NOMO-1 treated with DMSO at 0.1 percent for 48 hours (cell line): ENCODE results near the gene IL11.

Experiments
- DNase-seq: peaks from one replicate; lab custom pipeline; 2025; ENCODE audit not compliant: unreplicated experiment; lab: John Stamatoyannopoulos, UW

IL11 gene

DNA sequence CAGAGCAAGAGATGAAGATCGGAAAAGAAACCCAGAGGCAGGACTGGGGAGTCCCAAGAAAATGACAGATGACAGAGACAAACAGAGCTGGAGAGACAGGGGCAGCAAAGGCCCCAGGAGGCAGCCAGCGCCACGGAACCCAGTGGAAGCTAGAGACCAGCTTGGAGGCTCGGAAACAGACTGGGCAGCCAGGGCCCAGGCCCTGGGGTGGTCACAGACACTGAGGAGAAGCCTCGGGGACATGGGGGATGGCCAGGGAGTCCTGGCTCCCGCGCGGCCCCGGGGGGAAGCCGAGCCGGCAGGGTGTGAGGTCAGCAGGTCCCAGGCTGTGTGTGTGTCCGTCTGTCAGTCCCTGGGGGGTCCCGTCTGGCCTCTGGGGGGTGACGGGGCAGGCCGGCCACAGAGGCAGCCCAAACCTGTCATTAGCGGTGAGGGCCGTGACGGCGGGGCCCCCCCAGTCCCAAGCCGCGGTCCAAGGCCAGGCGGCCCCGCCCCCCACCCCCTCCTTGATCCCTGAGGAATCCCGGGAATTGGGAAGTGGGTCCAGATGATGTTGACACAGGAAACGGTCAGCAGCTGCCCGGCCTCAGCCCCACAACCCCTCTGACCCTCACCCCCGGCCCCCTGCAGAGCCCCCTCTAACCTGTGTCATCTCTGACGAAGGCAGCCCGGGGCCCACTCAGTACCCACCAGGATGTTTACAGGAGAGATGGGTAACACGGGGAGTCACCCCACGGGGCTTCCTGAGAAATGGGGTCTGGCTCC is 3.9 kb upstream of the IL11 start:
- no peak for DNase-seq

DNA sequence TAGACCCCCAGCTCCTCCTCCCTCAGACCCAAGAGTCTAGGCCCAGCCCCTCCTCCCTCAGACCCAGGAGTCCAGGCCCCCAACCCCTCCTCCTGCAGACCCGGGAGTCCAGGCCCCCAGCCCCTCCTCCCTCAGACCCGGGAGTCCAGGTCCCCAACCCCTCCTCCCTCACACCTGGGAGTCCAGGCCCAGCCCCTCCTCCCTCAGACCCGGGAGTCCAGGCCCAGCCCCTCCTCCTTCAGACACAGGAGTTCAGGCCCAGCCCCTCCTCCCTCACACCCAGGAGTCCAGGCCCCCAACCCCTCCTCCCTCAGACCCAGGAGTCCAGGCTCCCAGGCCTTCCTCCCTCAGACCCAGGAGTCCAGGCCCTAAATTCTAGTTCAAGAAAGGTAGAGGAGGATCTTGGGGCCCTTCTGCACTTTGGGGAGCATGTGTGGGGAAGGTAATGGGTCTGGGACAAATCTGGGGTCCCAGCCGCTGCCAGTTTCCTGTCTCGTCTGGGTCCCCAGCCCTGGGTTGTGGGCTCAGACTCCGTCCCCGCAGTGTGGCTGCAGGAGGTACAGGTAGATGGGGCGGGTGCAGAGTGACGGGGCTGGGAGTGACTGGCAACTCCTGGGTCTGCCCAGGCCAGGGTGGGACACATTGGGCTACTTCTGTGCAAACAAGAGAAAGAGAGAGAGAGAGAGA is 3.2 kb upstream of the IL11 start:
- DNase-seq = no peak

DNA sequence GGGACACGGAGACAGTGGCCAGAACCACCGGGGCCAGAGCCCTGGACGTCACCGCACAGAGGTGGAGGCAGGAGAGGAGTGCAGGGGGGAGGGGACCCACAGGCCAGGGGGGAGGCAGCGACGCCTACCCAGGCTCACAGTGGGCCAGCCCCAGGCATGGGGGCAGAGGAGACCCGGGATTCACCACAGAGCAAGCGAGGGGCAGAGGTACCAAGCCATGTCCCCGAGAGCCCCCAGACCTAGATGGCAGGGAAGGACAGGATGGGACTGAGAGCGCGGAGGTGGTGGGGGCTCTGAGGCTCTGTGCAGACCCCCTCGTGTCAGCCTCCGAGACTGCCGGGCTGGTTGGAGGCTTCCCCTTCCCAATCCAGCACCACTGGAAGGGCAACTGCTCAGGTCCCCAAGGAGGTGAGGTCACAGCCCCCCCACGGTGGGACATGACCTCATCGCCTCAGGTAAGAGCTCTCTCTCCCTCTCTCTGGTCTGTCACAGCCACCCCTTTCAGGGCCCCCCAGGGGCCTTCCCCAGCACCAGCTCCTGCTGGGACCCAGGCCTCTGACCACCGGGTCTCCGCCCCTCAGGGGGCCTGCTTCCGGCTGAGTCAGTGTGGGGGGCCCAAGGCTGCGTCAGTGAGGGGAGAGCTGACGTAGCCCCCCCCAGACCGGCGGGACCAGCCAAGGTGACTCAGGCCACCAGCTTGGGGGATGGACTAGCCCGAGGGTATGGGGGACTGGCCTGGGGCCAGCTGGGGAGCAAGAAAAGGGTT is 2.2 kb upstream of the IL11 start:
- no peak for DNase-seq

DNA sequence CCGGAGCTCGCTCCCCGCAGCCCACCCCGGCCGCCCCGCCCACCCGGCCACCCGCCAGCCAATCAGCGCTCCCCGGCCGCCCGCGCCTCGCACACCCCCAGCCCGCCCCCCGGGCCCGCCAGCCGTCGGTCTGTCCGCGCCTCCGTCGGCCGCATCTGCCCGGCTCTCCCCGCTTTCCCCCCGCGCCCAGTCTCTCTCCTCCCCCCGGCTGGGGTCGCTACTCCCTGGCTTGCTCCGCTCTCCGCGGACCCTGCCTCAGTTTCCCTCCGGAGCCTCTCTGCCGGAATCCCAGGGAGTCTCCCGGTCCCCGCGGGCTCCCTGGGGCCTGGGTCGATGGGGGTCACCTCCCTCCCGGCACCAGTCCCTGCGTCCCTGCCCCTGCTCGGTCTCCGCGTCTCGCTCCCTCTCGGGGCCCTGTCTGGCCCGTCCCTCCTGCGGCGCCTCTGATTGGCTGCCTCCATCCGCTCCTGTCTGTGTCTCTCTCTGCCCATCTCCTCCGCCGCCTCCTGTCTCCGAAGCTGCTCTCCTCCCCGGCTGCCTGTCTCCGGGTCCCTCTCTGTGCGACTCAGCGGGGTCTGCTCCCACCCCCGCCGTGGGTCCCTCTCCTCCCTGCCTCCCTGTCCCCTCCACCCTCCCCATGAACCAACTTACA is 484 bp downstream of the IL11 start:
- no peak for DNase-seq

DNA sequence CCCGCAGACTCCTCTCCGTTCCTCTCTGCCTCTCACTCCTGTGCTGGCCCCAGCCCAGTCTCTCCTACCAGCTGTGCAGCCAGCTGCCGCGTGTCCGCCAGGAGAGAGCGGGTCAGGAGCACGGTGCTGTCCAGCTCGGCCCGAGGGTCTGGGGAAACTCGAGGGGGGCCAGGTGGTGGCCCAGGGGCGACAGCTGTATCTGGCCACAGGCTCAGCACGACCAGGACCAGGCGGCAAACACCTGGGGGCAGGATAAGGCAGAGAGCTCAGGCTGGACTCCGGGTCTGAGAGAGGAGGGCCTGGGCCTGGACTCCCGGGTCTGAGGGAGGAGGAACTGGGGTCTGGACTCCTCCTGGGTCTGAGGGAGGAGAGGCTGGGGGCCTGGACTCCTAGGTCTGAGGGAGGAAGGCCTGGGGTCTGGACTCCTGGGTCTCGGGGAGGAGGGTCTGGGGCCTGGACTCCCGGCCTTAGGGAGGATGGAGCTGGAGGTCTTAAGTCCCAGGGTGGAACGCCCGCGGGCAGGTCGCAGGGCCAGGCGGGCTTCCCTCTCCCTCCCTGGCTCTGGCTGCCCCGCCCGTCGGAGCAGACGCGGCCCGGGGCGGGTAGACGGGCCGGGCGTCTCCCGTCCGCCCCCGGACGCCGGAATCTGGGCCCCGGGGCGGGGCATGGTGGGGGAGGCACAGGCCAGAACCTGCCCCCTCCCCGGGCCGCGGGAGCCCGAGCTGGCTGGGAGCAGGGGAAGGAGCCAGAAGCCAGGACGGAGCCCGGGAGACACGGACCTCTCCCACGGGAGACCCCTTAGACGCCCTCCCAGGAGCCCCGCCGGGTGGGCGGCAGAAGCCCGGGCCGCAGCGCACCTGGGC is 1.3 kb downstream of the IL11 start:
- no peak for DNase-seq

DNA sequence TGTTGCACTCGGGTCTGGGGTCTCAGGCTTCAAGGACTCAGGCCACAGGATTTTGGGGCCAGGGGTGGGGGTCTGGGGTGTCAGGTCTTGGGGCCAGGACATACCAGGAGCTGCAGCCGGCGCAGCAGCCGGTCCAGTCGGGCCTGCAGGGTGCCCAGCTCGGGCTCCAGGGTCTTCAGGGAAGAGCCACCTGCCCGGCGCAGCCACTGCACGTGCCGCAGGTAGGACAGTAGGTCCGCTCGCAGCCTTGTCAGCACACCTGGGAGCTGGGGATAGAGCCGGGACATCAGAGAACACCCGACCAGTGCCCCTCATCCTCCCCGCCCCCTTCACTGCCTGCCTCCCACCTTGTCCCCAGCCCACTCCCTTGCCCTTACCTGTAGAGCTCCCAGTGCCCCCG is 2.2 kb downstream of the IL11 start:
- DNase-seq = no peak

DNA sequence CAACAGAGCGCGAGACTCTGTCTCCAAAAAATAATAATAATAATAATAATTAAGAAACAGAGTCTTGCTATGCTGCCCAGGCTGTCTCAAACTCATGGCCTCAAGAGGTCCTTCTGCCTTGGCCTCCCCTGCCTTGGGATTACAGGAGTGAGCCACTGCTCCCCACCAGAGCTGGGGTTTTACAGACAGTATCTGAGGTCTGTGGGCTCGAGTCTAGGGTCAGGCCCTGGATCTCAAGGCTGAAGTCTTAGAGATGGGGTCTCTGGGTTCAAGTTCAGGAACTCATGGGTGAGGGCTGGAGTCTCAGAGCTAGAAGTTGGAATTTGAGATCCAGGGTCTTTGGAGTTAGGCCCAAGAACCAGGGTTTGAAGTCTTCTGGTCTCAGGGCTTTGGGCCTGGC is 3.5 kb downstream of the IL11 start:
- no peak for DNase-seq

DNA sequence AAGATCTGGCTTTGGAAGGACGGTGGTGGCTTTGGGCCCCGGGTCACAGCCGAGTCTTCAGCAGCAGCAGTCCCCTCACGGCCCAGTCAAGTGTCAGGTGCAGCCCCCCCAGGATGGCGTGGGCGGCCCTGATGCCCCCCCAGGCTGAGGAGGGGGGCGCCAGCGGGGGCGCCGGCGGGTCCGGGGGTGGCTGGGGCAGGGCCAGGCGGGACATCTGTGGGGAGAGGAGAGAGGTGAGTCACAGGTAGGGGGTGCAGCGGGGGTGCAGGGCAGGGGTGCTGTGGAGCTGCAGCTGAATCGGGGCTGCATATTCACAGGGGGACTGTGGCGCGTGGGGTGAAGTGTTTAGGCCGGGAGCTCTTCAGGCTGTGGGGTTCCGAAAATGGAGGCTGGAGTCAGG is 4.3 kb downstream of the IL11 start:
- no peak for DNase-seq

DNA sequence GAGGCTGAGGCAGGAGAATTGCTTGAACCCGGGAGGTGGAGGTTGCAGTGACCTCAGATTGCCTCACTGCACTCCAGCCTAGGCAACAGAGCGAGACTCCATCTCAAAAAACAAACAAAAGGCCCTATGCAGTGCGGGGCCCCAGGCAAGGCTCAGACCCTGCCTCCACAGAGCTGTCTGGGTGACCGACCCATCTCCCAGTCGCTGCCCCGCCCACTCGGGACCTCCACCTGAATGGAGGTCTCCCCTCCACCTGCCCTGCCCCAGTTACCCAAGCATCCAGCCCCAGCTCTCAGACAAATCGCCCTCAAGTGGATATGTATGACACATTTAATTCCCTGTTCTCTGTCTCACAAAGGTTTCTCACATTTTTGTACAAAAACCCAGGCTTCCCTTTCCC is 5.0 kb downstream of the IL11 start:
- no peak for DNase-seq

DNA sequence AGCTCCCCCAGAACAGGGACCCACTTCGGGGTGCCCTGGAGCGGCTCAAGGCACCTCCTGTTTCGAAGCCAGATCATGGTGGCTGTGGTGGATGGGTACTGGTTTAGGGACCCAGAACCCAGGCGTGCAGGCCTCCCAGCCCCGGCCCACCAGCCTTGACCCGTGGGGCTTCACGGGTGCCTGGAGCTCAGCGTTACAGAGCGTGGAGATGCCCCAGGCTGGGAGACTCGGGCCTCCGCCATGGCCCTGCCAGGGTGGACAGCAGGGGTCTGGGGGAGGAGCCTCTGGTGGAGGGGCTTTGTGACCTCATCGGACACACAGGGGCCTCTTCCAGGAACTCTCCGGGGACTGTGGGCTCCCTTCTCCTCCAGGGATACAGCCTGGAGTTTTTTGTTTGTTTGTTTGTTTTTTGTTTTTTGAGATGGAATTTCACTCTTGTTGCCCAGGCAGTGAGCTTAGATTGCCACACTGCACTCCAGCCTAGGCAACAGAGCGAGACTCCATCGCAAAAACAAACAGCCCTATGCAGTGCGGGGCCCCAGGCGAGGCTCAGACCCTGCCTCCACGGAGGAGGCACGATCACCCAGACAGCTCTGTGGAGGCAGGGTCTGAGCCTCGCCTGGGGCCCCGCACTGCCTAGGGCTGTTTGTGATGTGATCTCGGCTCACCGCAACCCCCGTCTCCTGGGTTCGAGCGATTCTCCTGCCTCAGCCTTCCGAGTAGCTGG is 7.1 kb downstream of the IL11 start, which contains the start of gene GARIN5B:
GARIN5B (minus strand) TSS at position 271 of the 727 bp plus-strand sequence; CDS start at position 77, 194 bp downstream.
- no peak for DNase-seq

DNA sequence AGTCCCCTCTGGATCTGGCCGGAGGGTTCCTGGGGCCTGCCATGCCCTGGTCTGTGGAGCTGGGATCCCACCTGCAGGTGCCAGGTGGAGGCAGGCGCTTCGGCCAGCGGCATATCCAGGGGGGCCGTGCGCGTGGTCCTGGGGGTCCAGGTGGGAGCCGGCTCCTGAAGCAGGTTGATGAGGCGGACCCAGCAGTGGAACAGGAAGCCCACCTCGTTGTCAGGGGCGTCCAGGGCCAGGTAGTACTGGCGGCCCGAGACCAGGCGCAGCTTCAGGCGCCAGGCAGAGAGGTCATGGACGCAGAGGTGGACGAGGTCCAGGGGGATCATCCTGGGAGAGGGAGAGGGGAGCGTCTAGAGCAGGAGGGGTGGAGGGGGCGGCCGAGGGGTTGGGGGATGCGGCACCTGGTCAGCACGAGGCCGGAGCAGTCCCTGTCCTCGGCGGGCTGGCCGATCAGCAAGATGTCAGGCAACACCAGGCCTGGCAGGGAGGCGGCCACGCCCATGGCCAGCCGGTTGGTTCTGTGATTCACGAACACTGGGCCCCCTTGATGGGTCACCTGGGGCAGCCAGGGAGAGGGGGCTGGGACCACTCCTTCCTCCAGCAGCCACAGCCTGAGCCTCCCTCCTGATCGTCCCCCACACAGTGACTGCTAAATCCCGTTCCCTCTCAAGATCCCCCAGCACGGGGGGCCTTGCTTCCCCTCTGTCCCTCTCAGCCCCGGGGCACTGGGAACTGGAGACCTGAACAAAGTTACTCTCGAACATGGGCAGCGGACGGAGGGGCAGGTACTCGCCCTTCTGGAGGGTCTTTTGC is 7.9 kb downstream of the IL11 start:
- DNase-seq = no peak

DNA sequence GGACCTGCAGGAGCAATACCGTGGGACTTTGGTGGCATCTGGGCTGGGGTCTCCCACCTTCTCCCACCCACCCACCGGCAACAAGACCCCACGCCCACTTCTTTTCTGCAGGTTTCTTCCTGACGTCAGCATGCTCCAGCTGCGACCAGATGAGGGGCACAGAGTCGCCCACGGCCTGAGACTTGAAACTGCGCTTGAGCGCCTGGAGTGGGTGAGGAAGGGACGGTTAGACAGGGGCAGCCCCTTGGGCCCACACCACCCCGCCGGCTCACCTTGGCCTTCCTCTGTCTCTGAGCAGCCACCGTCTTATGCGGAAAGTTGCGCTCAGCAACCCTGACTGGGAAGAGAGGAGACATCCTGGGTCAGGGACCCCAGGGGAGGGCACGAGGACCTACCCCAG is 9.4 kb downstream of the IL11 start:
- DNase-seq = no peak

DNA sequence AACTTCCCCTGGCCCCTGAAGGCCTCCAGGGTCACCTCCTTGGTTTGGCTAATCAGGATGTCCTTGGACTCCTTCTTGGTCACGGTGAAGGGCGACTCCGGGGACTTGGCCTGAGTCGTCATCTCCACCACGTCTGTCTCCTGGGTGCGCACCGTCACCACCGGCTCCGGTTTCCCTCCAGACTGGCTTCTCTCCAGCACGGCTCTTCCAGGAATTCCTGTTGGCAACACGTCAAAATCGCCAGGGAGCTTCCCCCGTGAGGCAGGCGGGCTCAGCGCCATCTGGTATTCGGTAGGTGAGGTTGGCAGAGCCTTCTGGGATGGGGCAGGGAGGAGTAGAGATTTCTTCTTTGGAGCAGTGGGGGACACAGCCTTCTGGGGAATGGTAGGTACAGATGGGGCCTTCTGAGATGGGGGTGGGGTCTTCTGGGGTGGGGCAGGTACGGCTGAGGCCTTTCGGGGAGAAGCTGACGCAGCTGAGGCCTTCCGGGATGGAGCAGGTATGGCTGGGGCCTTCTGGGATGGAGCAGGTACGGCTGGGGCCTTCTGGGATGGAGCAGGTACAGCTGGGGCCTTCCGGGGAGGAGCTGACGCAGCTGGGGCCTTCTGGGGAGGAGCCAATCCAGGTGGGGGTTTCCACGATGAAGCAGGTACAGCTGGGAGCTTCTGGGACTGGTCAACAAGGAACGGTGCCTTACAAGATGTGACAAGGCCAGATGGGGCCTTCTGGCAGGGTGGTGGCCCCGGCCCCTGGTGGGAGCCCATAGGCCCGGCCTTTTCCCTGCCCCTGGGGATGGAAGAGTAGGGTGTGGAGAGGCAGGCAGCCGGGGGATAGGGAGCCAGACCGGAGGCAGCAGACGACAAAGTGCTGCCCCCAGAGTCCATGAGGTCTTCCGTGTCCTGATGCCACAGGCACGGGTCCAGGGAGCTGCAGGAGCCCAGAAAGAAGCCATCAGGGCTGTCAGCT is 11.0 kb downstream of the IL11 start:
- DNase-seq = no peak

DNA sequence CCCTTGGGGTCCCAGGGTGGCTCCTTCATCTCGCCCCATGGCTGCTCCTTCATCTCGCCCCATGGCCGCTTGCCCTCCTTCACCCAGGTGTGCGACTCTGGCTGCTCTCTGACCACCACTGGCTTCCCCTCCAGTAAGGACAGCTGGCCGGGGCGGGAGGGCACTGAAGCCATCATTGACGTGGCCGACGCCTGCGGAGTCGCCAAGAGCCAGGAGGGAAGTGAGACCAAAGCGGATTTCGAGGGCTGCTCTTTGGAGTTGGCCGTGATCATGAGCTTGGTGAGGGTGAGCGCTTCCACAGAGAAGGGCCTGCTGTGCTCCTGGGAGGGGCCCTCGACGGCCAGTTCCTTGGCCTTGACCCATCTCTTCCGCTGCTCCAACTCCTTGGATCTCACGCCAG is 11.8 kb downstream of the IL11 start:
- DNase-seq = no peak

DNA sequence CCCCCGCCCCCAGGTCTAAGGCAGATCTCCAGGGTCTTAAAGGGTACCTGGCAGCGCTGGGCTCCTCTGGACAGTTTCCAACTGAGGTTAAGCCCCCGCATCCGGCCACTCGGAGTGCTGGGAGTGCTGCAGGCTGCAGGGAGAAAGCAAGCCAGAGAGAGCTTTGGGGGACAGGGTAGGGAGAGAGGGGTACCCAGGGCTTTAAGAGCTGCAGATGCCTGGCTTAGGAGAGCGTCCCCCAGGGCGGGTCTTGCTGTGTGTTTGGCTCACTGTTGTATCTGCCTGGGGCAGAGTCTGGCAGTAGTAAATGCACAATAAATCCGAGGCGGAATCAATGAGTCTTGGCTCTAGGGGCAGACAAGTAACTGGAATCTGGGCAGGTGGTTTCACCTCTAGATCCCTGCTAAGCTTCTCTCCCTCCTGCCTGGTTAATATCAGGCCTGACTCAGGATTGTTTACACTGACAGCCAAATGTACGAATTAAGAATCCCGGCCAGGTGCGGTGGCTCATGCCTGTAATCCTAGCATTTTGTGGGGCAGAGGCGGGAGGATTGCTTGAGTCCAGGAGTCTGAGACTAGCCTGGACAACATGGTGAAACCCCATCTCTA is 14.9 kb downstream of the IL11 start:
- DNase-seq = no peak

DNA sequence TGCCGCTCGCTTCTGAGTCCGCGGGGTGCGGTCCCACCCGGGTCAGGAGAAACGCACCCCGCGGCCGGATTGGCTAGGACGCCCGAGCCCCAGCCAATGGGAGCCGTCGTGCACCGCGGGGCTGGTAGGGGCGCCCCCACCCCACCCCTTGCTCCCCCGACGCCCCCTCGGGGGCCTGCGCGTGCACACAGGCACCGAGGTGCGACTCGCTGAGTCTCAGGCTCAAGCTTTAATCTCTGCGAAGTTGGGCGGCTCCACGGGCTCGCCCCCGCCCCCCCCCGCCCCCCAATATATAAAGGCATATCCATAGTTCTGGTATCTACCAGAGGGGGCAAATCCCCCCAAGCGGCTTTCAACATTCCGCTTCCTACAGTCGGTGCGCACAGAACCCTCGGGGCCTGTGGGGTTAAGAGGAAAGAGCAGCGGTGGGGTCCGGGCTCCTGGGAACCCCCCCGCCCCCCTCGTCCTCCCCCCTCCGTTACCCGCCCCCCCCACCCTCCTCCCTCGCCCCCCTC is 15.5 kb downstream of the IL11 start, which contains the start of gene COX6B2:
COX6B2 (minus strand) TSS at position 22 of the 515 bp plus-strand sequence. CDS start 198 bp downstream, outside the sequence.
- DNase-seq = no peak
